Activated T-cell treated with anti-CD3 and anti-CD28 coated beads for 48 hours (primary cell): ENCODE results near the gene PEMT.

ENCODE experiments used
- DNase-seq: peaks from one replicate; pipeline ENCODE4 v3.0.0-alpha.2; 2020; ENCODE audit warnings: low read depth

Gene PEMT

DNA sequence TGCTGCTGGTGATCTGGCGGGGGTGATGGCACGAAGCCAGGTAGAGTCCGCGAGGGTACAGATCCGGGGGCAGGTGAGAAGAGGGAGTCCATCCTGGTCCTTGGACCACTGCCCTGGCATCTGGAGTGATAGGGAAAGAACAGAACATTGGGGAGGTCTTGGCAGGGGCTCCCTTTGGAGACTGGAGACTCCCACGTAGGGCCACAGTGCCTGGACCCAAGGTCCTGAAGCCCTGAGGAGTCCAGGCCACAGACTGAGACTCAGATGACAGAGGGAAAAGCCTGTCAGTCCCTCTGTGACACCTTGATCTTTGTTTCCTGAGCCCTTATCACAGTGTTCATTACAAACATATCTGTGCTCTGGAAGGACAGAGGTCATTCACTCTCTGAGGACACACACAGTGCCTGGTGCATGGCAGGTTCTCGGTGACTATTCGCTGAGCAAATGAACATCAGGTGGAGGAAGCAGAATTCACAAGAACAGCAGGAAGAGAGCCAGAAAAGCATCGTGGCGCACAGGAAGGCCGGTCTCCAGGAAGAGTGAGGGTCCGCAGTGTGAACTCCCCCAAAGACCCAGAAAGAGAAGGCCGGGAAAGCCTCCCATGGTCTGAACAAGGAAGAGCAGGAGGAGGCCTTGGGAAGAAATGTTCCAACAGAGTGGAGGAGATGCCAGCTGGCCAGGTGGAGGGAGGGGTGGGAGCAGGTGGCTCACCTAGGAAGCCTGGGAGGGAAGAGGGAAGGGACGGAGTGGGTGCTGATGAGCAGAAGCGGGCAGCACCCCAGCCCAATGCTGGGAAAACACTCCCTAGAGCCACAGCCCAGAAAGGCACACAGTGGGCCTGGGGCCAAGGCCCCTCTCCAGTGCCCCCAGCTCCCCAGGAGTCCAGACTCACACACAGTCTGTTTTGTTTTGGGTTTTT lies 20.5 kb downstream of the PEMT start:
- DNase-seq: no peak

- no peak for DNase-seq
Measured at GRCh38 chr17:17570140-17570797, 21.2 kb downstream of the PEMT start.

GRCh38 chr17:17569691-17570090 lies 21.8 kb downstream of the PEMT start:
- DNase-seq: no peak

DNA sequence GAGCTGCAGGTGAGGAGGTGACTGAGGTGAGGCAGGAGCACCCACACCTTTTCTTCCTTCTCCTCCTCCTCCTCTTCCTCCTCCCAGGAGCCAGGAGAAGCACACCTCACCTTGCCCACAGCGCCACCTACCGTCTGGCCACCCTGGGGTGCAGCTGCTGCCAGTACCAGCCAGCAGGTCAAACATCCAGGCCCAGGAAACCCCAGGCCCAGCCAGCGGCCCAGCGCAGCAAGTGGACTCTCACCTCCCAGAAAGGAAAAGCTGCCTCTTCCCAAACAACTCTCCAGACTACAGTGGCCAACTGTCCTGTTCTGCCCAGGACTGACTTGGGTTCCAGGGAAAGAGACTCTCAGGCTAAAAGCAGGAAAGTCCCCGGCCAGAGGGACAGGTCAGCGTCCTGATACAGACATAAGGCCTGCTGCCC lies 22.7 kb downstream of the PEMT start:
- DNase-seq: peak; percentile 62

DNA sequence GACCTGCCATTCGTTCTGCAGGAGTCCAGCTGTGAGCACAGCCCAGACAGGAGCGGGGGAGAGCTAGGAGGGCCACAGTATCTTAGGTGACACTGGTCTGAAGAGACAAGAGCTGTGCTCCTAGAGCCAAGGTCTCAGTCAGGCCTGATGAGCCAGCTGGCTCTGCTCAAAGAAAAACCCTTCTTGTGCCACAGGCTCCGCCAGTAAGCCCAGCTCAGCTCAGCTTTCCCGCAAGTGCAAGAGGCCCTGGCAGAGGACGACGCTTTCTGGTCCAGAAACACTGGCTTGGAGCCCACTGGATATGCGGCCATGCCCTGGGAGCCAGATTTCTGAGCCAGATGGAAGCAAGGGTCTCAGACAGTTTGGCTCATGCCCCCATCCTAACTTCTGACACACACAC lies 23.9 kb downstream of the PEMT start:
- no peak for DNase-seq

DNA sequence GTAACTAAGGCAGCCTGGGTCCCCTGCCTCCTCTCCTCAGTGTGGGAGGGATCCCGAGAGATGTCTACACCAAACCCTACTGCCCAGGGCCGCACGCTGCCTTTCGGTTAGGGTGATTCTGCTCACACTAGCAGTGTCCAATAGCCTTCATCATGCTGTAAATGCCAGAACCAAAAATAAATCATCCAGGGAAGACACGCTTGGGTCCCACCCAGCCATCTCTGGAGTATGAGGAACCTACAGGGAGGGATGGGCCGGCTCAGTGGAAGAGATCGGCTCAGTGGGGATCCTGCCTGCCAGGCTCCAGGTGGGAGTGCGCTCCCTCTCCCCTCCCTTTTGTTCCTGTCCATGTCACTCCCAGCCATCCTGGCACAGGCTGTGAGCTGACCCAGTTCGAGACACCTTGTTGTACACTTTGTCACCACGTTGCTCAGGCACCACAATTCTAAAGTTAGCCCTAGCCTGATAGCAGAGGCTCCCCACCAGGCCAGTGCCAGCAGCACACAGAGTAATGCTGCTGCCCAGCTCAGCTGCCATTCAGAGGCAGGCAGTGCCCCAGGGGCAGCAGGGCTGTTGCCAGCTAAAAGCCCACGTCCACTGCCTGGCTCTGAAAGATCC lies 24.5 kb downstream of the PEMT start:
- DNase-seq: no peak

DNA sequence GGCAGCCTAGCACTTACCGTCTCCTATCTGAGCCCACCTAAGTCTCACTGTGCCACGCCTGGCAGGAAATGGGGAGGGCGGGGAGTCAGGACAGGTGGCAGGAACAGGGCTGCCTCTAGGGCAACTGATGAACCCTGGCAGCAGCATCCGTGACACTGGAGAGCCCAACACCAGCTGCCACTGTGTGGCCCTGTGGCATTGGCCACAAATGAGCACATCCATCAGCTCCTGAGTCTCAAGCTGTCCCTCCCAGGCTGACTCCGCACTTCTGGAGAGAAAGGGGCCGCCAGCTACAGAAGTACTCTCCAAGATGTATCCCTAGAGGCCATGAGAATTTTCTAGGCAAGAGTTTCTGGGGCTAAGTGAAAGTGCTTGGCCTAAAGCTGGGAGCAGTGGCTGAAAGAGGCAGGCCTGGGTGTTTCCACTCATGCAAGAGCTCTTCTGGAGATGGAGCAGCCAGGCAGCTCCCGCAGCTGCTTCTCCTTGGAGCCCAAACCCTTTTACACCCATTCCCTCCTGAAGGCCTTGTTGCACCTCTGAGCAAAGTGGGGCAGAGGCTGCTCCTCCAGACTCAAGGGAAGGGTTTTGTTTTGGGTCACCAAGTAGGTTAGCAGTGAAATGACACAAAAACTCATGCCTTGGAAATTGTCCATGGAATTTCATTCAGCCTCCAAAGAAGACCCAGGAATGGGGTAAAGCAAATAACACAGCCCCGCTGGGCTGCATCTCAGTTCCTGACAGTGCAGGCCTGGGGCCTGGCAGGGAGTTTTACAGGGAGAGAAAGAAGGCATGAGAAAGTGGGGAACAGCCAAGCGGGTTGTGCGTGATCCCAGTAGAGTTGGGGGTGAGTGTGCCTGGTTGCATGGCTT lies 25.8 kb downstream of the PEMT start:
- no peak for DNase-seq

- DNase-seq: no peak
Measured at GRCh38 chr17:17564896-17565295, 26.6 kb downstream of the PEMT start.

GRCh38 chr17:17564323-17564722 lies 27.2 kb downstream of the PEMT start:
- no peak for DNase-seq

GRCh38 chr17:17563530-17563929 lies 28.0 kb downstream of the PEMT start:
- no peak for DNase-seq

GRCh38 chr17:17562146-17562511 lies 29.4 kb downstream of the PEMT start:
- DNase-seq: no peak

DNA sequence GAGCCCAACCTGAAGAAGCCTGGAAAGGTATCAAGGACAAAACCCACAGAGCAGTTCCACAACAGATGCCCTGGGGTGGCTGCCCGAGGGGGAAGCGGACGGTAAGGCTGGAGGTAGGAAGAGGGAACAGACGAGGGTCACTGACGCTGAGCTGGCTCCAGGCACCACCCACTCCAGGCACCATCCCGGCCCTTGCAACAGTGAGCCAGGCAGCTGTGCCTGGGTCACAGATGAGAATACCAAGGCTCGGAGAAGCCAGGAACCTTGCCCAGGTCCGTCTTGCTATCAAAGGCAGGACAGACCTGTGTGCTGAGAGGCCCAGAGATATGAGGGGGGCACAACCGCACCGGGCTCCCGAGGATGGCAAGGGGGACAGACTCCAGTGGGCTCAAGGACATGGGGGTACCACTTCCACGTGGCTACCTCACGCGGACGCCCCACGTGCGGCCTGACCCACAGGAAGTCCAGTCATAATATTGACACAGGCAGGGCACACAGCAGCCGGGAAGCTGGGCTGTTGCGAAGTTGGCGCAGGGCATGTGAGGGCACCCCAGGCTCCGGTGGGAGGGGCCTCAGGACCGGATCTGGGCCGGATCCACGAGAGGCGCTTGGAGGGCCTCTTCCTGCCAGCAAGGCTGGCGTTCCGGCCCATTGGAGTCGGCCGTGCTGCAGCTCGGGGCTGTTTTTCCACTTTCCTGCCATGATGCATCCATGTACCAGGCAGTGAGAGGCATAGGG lies 29.9 kb downstream of the PEMT start:
- no peak for DNase-seq

- no peak for DNase-seq
Measured at GRCh38 chr17:17560975-17561374, 30.5 kb downstream of the PEMT start.

GRCh38 chr17:17560167-17560566 lies 31.3 kb downstream of the PEMT start:
- DNase-seq: no peak

GRCh38 chr17:17559164-17559563 lies 32.3 kb downstream of the PEMT start:
- no peak for DNase-seq

- DNase-seq: no peak
Measured at GRCh38 chr17:17558431-17558830, 33.1 kb downstream of the PEMT start.

GRCh38 chr17:17557796-17558195 lies 33.7 kb downstream of the PEMT start:
- DNase-seq: no peak

DNA sequence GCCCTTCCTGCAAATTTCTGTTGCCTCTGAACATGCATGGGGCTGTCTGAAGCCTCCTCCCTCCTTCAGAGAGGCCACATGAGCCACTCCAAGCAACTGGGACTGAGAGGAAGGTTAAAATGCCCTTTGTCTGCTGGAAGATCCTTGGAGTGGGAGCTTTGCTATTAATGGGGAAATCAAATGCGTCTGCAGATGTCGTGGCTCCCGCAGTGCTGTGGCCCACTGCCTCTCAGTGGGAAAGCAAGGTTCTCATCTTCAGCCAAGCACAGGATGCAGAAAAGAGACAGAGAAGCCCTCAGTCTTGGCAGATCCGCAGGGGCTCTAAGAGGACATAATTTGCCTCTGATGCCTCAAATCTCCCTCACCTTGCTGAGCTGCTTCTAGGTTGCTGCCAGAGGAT lies 34.8 kb downstream of the PEMT start:
- no peak for DNase-seq

DNA sequence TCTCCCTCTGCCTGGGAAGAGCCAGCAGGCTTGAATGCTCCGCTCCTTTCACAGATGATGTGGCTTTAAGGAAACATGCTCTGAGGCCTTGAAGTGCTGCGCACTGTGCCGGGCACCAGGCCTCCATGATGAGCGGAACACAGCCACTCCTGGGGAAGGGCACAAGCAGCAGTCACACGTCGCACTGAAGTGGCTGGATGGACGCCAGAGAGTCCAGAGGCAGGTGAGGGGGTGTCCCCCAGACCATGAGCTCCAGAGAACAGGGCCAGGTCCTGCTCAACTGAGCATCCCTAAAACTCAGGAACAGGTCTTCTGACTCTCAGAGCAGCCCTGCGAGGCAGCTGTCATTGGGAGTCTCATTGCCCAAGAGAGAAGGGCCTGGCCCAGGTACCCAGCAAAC lies 35.6 kb downstream of the PEMT start:
- DNase-seq: no peak

DNA sequence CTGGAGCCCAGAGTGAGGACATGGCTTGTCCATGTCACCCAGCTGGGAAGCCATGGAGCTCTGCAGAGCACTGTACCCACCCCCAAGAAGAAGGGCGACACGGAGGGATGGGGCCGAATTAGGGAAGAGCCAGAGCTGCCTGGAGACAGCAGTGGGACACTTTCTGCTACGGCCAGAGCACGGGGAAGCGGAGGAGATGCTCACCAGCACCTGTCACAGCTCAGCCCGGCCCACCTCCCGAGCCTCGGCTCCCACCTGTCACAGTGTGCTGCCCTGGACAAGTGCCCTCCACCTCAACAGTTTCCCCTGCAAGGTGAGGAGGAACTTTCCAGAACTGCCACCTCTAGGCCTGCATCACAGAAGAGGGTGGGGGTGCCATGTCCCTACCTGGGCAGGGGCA lies 36.4 kb downstream of the PEMT start:
- DNase-seq: no peak

DNA sequence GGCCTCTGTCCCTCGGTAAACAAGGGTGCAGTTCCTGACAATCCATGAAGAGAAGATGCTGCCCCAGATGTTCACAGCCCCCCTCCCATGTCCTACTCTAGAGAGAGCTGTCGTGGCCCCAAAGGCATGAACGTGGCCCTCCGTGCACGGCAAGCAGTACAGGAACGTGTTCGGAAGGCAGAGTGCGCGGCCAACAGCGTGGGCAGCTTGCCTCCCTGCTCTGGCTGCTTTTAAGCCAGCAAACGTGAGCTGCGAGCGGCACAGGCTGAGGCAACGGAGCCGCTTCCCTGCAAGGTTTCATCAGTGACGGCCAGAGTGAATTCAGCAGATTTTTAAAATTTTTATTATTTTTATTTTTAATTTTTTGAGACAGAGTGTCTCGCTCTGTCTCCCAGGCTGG lies 37.2 kb downstream of the PEMT start:
- DNase-seq: no peak
